GM18505 (cell line): ENCODE measurements around the gene GANC.
"Not testable (repeated sequence)": the region's sequence is repeated elsewhere in the genome, so short reads cannot be mapped to it uniquely, and the experiment has no call there.

Experiments used
- ATAC-seq: cut with Tn5 transposase; IDR thresholded peaks from one replicate; pipeline ENCODE4 v1.9.1; 2021; ENCODE audit not compliant: unreplicated experiment
- POLR2A ChIP-seq: IDR thresholded peaks from 4 replicates; pipeline ENCODE4 v1.6.1; 2011; ENCODE audit warnings: borderline replicate concordance; ENCODE audit not compliant: insufficient read depth, insufficient read length; ENCODE audit errors: extremely low read depth

The GANC gene, protein sequence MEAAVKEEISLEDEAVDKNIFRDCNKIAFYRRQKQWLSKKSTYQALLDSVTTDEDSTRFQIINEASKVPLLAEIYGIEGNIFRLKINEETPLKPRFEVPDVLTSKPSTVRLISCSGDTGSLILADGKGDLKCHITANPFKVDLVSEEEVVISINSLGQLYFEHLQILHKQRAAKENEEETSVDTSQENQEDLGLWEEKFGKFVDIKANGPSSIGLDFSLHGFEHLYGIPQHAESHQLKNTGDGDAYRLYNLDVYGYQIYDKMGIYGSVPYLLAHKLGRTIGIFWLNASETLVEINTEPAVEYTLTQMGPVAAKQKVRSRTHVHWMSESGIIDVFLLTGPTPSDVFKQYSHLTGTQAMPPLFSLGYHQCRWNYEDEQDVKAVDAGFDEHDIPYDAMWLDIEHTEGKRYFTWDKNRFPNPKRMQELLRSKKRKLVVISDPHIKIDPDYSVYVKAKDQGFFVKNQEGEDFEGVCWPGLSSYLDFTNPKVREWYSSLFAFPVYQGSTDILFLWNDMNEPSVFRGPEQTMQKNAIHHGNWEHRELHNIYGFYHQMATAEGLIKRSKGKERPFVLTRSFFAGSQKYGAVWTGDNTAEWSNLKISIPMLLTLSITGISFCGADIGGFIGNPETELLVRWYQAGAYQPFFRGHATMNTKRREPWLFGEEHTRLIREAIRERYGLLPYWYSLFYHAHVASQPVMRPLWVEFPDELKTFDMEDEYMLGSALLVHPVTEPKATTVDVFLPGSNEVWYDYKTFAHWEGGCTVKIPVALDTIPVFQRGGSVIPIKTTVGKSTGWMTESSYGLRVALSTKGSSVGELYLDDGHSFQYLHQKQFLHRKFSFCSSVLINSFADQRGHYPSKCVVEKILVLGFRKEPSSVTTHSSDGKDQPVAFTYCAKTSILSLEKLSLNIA (N-terminal part only)

DNA sequence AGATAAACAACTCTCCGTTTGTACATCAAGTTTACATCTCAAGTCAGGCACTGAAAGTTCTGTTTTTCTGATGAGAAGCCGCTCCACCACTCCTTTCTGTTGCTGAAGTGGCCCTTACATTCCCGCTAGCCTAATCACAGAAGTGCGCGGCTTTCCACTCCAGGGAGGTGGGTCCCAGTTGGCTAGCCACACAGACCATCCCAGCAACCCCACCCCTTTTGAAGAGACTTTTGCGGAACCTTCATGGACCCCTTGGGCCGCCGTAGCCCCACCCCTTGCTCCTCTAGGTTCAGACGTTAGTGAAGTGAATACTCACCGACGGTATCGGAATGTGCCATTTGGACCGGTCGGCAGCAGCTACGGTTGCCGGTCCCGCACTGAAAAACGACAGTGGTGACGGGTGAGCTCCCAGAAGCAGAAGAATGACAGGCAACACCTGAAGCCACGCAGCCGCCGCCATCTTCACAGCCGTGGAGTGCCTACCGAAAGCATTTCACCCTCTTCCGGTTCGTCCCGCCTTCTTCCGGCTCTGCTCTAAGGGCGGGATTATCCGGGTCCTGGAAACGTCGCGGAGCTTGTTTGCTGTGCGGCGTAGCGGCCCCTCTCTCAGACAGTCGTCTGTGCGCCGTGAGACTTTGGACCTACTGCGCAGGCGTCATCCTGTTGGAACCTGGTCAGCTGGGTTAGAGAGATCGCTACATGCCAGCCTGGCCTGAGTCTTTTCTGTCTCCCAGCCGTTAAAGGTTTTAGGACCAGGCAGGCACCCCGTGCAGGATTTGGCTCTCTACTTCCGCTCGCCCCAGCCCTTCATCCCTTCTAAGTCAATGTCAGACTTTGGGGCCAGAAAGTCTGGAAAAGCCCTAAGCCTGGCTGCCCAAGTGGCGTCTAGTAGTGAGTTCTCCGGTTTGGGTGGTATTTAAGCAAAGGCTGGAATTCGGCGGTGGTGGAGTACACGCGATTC, at the start of gene GANC, which contains the start of gene TMEM87A:
GANC (plus strand) TSS at position 263 of the 961 bp plus-strand sequence. CDS start 1,281 bp downstream, outside the sequence.
TMEM87A (minus strand) TSS at position 495 of the 961 bp plus-strand sequence; CDS start at position 460, 35 bp downstream.
- peak; percentile 97 for TF ChIP-seq POLR2A

DNA sequence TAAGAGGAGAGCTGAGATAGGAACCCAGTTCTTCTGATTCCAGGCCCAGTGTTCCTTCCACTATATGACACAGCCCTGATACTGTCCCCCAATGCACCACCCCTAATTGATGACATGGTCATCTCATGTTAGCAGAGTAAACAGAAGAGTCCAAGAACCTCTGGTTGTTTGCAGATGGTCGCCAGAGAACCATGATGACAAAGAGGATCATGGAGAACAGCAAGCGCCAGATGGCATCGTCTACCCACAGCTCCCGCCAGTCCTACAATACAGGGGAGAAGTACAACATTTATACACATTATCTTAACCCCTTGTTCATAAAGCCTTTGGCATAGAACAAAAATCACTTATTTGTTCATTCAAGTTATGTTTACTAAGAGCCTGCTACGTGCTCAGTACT, 46.4 kb upstream of the GANC start:
- ATAC-seq, result no peak
- no peak for TF ChIP-seq POLR2A

More for the DNA sequence above, at the start of gene GANC, which contains the start of gene TMEM87A:
- ATAC-seq, result peak; percentile 83

- ATAC-seq, result no peak
- no peak for TF ChIP-seq POLR2A
Measured at GRCh38 chr15:42228036-42228435, 45.0 kb upstream of the GANC start.

GRCh38 chr15:42228981-42229380, 44.0 kb upstream of the GANC start:
- ATAC-seq, result not testable (repeated sequence)

DNA sequence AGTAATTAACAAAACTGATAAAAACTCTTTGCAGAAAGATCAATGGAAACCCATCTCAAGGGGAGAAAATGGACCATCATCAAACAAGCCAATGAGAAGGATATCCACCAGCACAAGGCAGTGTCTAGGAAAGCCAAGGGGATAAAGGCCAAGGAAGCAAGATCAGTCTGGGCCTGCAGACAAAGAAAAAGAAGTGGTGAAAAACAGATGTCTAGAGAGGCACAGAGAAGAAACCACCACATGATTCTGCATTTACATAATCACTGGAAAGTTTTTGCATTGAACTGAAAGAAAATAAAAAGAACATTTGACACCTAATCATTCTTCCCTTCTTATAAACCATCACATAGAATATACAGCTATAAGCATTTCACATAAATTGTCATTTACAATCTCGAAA, 41.9 kb upstream of the GANC start:
- no peak for ATAC-seq
- no peak for TF ChIP-seq POLR2A

DNA sequence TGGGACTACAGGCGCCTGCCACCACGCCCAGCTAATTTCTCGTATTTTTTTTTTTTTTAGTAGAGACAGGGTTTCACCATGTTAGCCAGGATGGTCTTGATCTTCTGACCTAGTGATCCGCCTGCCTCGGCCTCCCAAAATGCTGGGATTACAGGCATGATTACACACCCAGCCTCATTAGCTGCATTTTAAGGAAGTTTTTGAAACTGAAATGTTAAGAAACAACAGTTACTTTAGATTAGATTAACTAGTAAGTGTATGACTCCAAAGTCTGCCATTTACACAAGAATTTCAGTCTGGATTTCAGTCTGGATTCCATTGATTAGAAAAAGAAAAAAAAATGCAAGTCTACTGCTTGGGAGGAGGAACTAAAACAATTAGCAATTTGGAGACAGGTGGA, 40.4 kb upstream of the GANC start:
- no peak for ATAC-seq
- TF ChIP-seq POLR2A, result no peak

GRCh38 chr15:42233107-42233506, 39.9 kb upstream of the GANC start:
- no peak for TF ChIP-seq POLR2A

GRCh38 chr15:42239528-42240182, 33.3 kb upstream of the GANC start:
- TF ChIP-seq POLR2A, result no peak
- no peak for ATAC-seq

More at GRCh38 chr15:42233107-42233506, 39.9 kb upstream of the GANC start:
- no peak for ATAC-seq

GRCh38 chr15:42240823-42241222, 32.2 kb upstream of the GANC start:
- no peak for ATAC-seq
- TF ChIP-seq POLR2A, result no peak

DNA sequence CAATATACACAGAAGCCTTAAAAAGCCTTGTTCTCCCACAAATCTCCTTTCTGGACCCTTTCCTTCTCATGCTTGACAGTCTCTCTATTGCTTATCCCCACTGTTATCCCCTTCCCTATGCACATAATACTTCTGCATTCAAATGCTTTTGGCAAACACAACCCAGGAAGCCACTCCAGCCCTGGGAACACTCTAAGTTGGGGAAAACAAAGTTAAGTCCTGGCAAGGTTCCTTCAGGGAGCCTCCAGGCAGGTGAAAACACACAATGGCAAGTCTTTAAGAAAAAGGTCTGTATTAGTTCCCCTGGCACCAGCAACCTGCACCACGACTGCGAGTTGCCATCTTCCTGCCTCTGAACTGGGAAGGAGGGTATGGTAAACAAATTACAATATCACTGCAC, 19.7 kb upstream of the GANC start:
- TF ChIP-seq POLR2A, result no peak
- no peak for ATAC-seq

DNA sequence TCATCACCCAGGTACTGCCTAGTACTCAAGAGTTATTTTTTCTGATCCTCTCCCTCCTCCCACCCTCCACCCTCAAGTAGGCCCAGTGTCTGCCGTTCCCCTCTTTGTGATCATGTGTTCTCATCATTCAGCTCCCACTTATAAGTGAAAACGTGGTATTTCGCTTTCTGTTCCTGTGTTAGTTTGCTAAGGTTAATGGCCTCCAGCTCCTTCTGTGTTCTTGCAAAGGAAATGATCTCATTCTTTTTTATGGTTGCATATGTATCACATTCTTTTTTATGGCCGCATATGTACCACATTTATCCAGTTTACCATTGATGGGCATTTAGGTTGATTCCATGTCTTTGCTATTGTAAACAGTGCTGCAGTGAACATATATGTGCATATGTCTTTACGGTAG, 8.2 kb upstream of the GANC start:
- no peak for TF ChIP-seq POLR2A
- ATAC-seq, result no peak

- ATAC-seq, result no peak
- TF ChIP-seq POLR2A, result no peak
Measured at GRCh38 chr15:42267286-42267685, 5.7 kb upstream of the GANC start.
